Measurements from ENCODE around the gene SYT2. TPM values are rescaled to one million over a fixed set of nuclear protein-coding genes. Genes with fewer than 3 reads are reported as not detected.
A peak's percentile ranks its signal among the peaks of the same experiment; 100 is the strongest.

SYT2 gene
- total and polyA plus RNA-seq, 10 donors = under 0.01 to 0.14 (median 0.03) TPM; not detected in 3

- WGBS, 5 donors = 28 to 55% (median 32%) methylated on average over 4 to 5 of the region's 5 CpGs
- H3K27me3 ChIP-seq (replicated peaks in 1 of 7) = peaks cover 0 to 75% (median 11%) of the 10 kb centered on the region in 7 donors
- no peaks in the 10 kb centered on the region for H3K36me3 ChIP-seq
- H3K4me3 ChIP-seq = no peak overlapping the region
- intact Hi-C loops (cut with DNase I; ENCODE audit: low total_unique reads) = no loop called here
- H3K27ac ChIP-seq = no peak overlapping the region
- no peaks in the 10 kb centered on the region for H3K4me1 ChIP-seq
- TF ChIP-seq POLR2A (IDR thresholded peaks at IDR 0.05) (no peak), CTCF (IDR thresholded peaks at IDR 0.05 in 8 of 11, conservative IDR thresholded peaks at IDR 0.05 in 3 of 11) (no peak), POLR2AphosphoS5 (IDR thresholded peaks at IDR 0.05) (no peak)
- no peaks in the 10 kb centered on the region for H3K9me3 ChIP-seq
- DNase-seq = no peak
Measured at GRCh38 chr1:202662081-202662480, 48.2 kb downstream of the SYT2 start.

GRCh38 chr1:202661136-202661845 lies 49.0 kb downstream of the SYT2 start:
- no peak for DNase-seq
- Histone ChIP-seq H3K4me3 (no peak overlapping the region), H3K27me3 (replicated peaks in 1 of 7) (peaks cover 0 to 83% (median 11%) of the 10 kb centered on the region in 7 donors), H3K36me3 (no peaks in the 10 kb centered on the region), H3K4me1 (no peaks in the 10 kb centered on the region), H3K27ac (no peak overlapping the region), H3K9me3 (no peaks in the 10 kb centered on the region)
- 74 to 76% (median 75%) methylated on average over 13 of the region's 13 CpGs for WGBS, 5 donors
- TF ChIP-seq POLR2AphosphoS5 (IDR thresholded peaks at IDR 0.05) (no peak), CTCF (IDR thresholded peaks at IDR 0.05 in 8 of 11, conservative IDR thresholded peaks at IDR 0.05 in 3 of 11) (peak in 5 of 11 experiments; percentile 12 to 44 (median 24))
- intact Hi-C loops (cut with DNase I; ENCODE audit: low total_unique reads) = no loop called here

GRCh38 chr1:202659974-202660373 lies 50.3 kb downstream of the SYT2 start:
- no peak for TF ChIP-seq CTCF (IDR thresholded peaks at IDR 0.05 in 8 of 11, conservative IDR thresholded peaks at IDR 0.05 in 3 of 11)
- H3K4me3 ChIP-seq = no peak overlapping the region
- H3K27me3 ChIP-seq (replicated peaks in 1 of 7) = peaks cover 0 to 96% (median 11%) of the 10 kb centered on the region in 7 donors
- intact Hi-C loops (cut with DNase I; ENCODE audit: low total_unique reads) = no loop called here
- H3K4me1 ChIP-seq = no peaks in the 10 kb centered on the region
- no peak for DNase-seq
- no peaks in the 10 kb centered on the region for H3K36me3 ChIP-seq
- H3K9me3 ChIP-seq = no peaks in the 10 kb centered on the region
- H3K27ac ChIP-seq = no peak overlapping the region
- WGBS, 5 donors = 51 to 69% (median 63%) methylated on average over 3 of the region's 3 CpGs

- no peak for TF ChIP-seq CTCF (IDR thresholded peaks at IDR 0.05 in 8 of 11, conservative IDR thresholded peaks at IDR 0.05 in 3 of 11)
- TF ChIP-seq POLR2AphosphoS5 (IDR thresholded peaks at IDR 0.05) = no peak
- TF ChIP-seq POLR2A (IDR thresholded peaks at IDR 0.05) = no peak
- Histone ChIP-seq H3K4me3 (no peak overlapping the region), H3K36me3 (no peaks in the 10 kb centered on the region), H3K9me3 (no peaks in the 10 kb centered on the region), H3K4me1 (no peaks in the 10 kb centered on the region), H3K27me3 (replicated peaks in 1 of 7) (peaks cover 0 to 98% (median 11%) of the 10 kb centered on the region in 7 donors), H3K27ac (no peak overlapping the region)
- DNase-seq = no peak
- intact Hi-C loops (cut with DNase I; ENCODE audit: low total_unique reads) = no loop called here
- 45 to 70% (median 60%) methylated on average over 5 to 6 of the region's 6 CpGs for WGBS, 5 donors
Measured at GRCh38 chr1:202659541-202659940, 50.7 kb downstream of the SYT2 start.

Measured in spleen (tissue), 11 donors.